Measurements from ENCODE around the gene CTR9. TPM values are rescaled to one million over a fixed set of nuclear protein-coding genes. Genes with fewer than 3 reads are reported as not detected.

Gene CTR9
- total and polyA plus RNA-seq, 2 donors, result 27.4 to 29.6 TPM

DNA sequence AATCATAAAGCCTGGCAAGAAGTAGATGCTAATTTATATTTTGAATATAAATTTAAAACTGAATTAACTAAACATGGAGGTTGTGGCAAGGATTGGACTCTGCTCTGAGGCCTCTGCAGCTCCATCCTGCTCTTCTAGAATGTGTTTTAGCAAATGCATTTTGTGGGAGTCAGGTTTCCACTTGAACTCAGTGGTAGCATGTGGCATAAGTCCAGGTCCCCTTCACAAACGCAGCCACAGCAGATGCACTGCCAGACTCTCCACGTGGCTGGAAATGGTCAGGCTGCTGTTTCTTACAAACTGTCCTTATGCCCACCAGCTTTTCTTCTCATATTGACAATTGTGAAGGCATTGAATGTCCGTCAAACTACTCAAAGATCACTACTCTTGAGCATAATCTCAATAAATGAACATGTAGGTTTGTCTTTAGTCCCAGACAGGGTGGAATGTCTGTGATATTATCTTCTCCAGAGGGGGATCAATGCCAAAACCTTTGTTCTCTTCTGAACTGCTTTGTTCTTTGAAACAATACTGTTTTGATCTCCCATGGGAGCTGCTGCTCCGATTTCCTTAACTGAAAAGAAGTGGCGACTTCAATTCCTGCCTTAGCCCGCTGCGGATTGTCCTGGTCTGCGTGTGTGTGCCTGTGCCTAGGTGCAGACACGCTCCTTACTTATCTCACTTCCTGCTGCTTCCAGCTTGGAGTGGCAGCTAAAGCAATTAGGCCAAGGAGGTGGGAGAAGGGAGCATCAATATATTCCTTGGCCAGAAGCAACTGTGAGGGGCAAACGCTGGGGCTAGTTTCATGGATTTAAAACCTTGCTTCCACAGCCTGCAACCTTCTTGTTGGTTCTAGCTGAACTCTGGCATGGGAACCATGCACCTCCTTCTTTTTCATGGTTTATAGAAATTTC is 33.4 kb downstream of the CTR9 start:
- 92% methylated on average over 10 of the region's 10 CpGs for WGBS
- Histone ChIP-seq H3K27me3 (ENCODE audit: control insufficient read depth in 2 of 2, insufficient read depth in 1 of 2, low read length in 1 of 2) (no peaks in the 10 kb centered on the region), H3K9me3 (ENCODE audit: control insufficient read depth in 2 of 2, insufficient read depth in 1 of 2, low read length in 1 of 2) (no peaks in the 10 kb centered on the region), H3K27ac (ENCODE audit: low read depth in 1 of 2, low read length in 1 of 2) (no peak overlapping the region), H3K4me1 (ENCODE audit: control insufficient read depth in 2 of 2, insufficient read depth in 2 of 2, low read length in 2 of 2) (no peaks in the 10 kb centered on the region), H3K4me3 (ENCODE audit: low read length in 2 of 2) (no peak overlapping the region), H3K36me3 (ENCODE audit: control insufficient read depth in 2 of 2, insufficient read depth in 2 of 2, low read length in 1 of 2) (peaks cover 5 to 7% of the 10 kb centered on the region in 2 donors)
- DNase-seq (ENCODE audit: low read depth in 6 of 9, low spot score in 9 of 9), result no peak

DNA sequence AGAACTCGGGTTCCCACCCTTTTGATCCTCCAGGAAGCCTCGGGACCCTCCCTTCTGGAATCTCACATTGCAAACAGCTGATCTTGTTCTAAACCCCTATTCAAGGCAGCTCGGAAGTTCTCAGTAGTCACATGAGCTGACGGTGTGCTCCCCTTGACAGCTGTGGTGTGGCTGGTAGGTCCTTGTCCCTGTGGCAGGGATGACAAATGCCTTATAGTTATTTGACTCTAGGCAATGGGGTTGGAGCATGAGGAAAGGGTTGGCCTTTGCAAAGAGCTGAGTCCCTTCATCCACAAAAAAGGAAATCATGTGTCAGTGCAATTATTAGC is 34.1 kb downstream of the CTR9 start:
- 92% methylated on average over 4 of the region's 4 CpGs for WGBS
- H3K27me3 ChIP-seq (ENCODE audit: control insufficient read depth in 2 of 2, insufficient read depth in 1 of 2, low read length in 1 of 2), result no peaks in the 10 kb centered on the region
- no peak overlapping the region for H3K4me3 ChIP-seq (ENCODE audit: low read length in 2 of 2)

GRCh38 chr11:10786451-10786850 is 35.4 kb downstream of the CTR9 start:
- no peak overlapping the region for H3K27ac ChIP-seq (ENCODE audit: low read depth in 1 of 2, low read length in 1 of 2)
- H3K36me3 ChIP-seq (ENCODE audit: control insufficient read depth in 2 of 2, insufficient read depth in 2 of 2, low read length in 1 of 2), result no peaks in the 10 kb centered on the region
- no peaks in the 10 kb centered on the region for H3K4me1 ChIP-seq (ENCODE audit: control insufficient read depth in 2 of 2, insufficient read depth in 2 of 2, low read length in 2 of 2)
- H3K27me3 ChIP-seq (ENCODE audit: control insufficient read depth in 2 of 2, insufficient read depth in 1 of 2, low read length in 1 of 2), result no peaks in the 10 kb centered on the region
- no peak for DNase-seq (ENCODE audit: low read depth in 6 of 9, low spot score in 9 of 9)
- 83% methylated on average over 5 of the region's 5 CpGs for WGBS
- no peak overlapping the region for H3K4me3 ChIP-seq (ENCODE audit: low read length in 2 of 2)
- no peaks in the 10 kb centered on the region for H3K9me3 ChIP-seq (ENCODE audit: control insufficient read depth in 2 of 2, insufficient read depth in 1 of 2, low read length in 1 of 2)

More for the DNA sequence above, 34.1 kb downstream of the CTR9 start:
- Histone ChIP-seq H3K4me1 (ENCODE audit: control insufficient read depth in 2 of 2, insufficient read depth in 2 of 2, low read length in 2 of 2) (no peaks in the 10 kb centered on the region), H3K27ac (ENCODE audit: low read depth in 1 of 2, low read length in 1 of 2) (no peak overlapping the region), H3K36me3 (ENCODE audit: control insufficient read depth in 2 of 2, insufficient read depth in 2 of 2, low read length in 1 of 2) (peaks cover 3 to 4% of the 10 kb centered on the region in 2 donors), H3K9me3 (ENCODE audit: control insufficient read depth in 2 of 2, insufficient read depth in 1 of 2, low read length in 1 of 2) (no peaks in the 10 kb centered on the region)
- DNase-seq (ENCODE audit: low read depth in 6 of 9, low spot score in 9 of 9), result no peak

- no peaks in the 10 kb centered on the region for H3K4me1 ChIP-seq (ENCODE audit: control insufficient read depth in 2 of 2, insufficient read depth in 2 of 2, low read length in 2 of 2)
- WGBS, result 17% methylated on average over 24 of the region's 24 CpGs
- peak; percentile 42 to 84 (median 65) for DNase-seq (ENCODE audit: low read depth in 6 of 9, low spot score in 9 of 9)
- H3K27me3 ChIP-seq (ENCODE audit: control insufficient read depth in 2 of 2, insufficient read depth in 1 of 2, low read length in 1 of 2), result peaks cover 0 to 2% of the 10 kb centered on the region in 2 donors
- H3K9me3 ChIP-seq (ENCODE audit: control insufficient read depth in 2 of 2, insufficient read depth in 1 of 2, low read length in 1 of 2), result no peaks in the 10 kb centered on the region
- no peak overlapping the region for H3K4me3 ChIP-seq (ENCODE audit: low read length in 2 of 2)
- peaks cover 5 to 16% of the 10 kb centered on the region in 2 donors for H3K36me3 ChIP-seq (ENCODE audit: control insufficient read depth in 2 of 2, insufficient read depth in 2 of 2, low read length in 1 of 2)
- no peak overlapping the region for H3K27ac ChIP-seq (ENCODE audit: low read depth in 1 of 2, low read length in 1 of 2)
Observed at GRCh38 chr11:10792385-10793068, 41.5 kb downstream of the CTR9 start.

- Histone ChIP-seq H3K27me3 (ENCODE audit: control insufficient read depth in 2 of 2, insufficient read depth in 1 of 2, low read length in 1 of 2) (peaks cover 0 to 2% of the 10 kb centered on the region in 2 donors), H3K4me3 (ENCODE audit: low read length in 2 of 2) (no peak overlapping the region), H3K9me3 (ENCODE audit: control insufficient read depth in 2 of 2, insufficient read depth in 1 of 2, low read length in 1 of 2) (no peaks in the 10 kb centered on the region), H3K4me1 (ENCODE audit: control insufficient read depth in 2 of 2, insufficient read depth in 2 of 2, low read length in 2 of 2) (no peaks in the 10 kb centered on the region), H3K27ac (ENCODE audit: low read depth in 1 of 2, low read length in 1 of 2) (no peak overlapping the region), H3K36me3 (ENCODE audit: control insufficient read depth in 2 of 2, insufficient read depth in 2 of 2, low read length in 1 of 2) (peaks cover 12 to 27% of the 10 kb centered on the region in 2 donors)
- no peak for DNase-seq (ENCODE audit: low read depth in 6 of 9, low spot score in 9 of 9)
- 61% methylated on average over 11 of the region's 11 CpGs for WGBS
Observed at GRCh38 chr11:10793470-10794255, 42.6 kb downstream of the CTR9 start.

DNA sequence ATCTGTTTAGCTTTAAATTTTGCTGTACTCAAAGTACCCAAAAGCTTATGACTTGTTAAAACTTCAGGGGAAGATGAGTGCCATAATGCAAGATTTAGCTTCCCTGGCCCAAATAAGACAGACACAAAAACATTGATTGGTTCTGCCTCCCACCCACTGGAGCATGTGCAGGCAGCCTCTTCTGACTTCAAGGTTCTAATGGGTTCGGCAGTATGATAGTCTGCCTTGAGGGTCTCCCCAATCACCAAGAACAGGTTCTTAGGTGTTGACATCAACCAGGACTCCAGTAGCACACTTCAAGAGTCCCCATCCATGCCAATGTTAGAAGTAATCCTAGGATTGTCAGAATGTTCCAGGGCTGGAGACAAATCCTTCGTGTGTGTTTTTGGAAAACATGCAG is 45.1 kb downstream of the CTR9 start:
- no peak overlapping the region for H3K27ac ChIP-seq (ENCODE audit: low read depth in 1 of 2, low read length in 1 of 2)
- WGBS, result 94% methylated on average over 2 of the region's 2 CpGs
- peaks cover 0 to 2% of the 10 kb centered on the region in 2 donors for H3K27me3 ChIP-seq (ENCODE audit: control insufficient read depth in 2 of 2, insufficient read depth in 1 of 2, low read length in 1 of 2)
- peaks cover 31 to 51% of the 10 kb centered on the region in 2 donors for H3K36me3 ChIP-seq (ENCODE audit: control insufficient read depth in 2 of 2, insufficient read depth in 2 of 2, low read length in 1 of 2)
- no peaks in the 10 kb centered on the region for H3K9me3 ChIP-seq (ENCODE audit: control insufficient read depth in 2 of 2, insufficient read depth in 1 of 2, low read length in 1 of 2)
- no peak overlapping the region for H3K4me3 ChIP-seq (ENCODE audit: low read length in 2 of 2)
- DNase-seq (ENCODE audit: low read depth in 6 of 9, low spot score in 9 of 9), result no peak
- no peaks in the 10 kb centered on the region for H3K4me1 ChIP-seq (ENCODE audit: control insufficient read depth in 2 of 2, insufficient read depth in 2 of 2, low read length in 2 of 2)

DNA sequence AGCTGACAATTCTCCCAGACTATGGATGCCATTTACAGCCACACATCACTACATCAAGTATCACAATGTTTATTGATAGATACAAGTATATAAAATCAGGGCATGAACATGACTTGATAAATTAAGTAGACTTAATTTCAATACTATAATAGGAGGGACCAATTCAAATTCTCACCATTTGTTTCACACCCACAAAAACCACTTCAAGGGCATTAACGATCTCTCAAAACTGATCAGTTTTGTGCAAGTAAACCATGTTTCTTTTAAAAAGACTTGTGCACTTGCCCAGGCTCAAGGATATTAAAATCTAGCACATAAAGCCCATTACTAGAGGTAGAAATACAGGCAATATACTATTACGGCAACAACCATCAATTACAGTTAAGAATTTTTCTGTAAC is 46.0 kb downstream of the CTR9 start:
- WGBS, result 57% methylated on average over 2 of the region's 2 CpGs
- Histone ChIP-seq H3K27me3 (ENCODE audit: control insufficient read depth in 2 of 2, insufficient read depth in 1 of 2, low read length in 1 of 2) (peaks cover 0 to 2% of the 10 kb centered on the region in 2 donors), H3K4me3 (ENCODE audit: low read length in 2 of 2) (no peak overlapping the region), H3K9me3 (ENCODE audit: control insufficient read depth in 2 of 2, insufficient read depth in 1 of 2, low read length in 1 of 2) (no peaks in the 10 kb centered on the region), H3K4me1 (ENCODE audit: control insufficient read depth in 2 of 2, insufficient read depth in 2 of 2, low read length in 2 of 2) (no peaks in the 10 kb centered on the region), H3K27ac (ENCODE audit: low read depth in 1 of 2, low read length in 1 of 2) (no peak overlapping the region), H3K36me3 (ENCODE audit: control insufficient read depth in 2 of 2, insufficient read depth in 2 of 2, low read length in 1 of 2) (peaks cover 39 to 59% of the 10 kb centered on the region in 2 donors)
- no peak for DNase-seq (ENCODE audit: low read depth in 6 of 9, low spot score in 9 of 9)

DNA sequence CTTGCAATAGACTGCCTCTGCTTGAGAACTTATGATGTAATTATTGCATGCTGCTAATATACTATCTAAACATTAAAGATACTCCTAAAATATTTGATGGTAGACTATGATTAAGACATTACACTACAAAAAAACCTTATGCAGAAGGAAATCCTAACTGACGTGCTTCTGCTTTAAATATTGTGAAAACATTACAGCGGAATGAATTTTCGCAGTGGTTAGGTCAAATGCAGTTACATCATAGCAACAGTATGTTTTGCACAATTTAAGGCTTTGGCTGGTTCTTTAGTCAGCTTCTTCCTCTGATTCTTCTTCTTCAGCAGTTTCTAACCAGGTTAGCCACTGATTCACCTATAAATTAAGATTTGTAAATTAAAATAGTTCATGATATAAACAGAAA is 46.5 kb downstream of the CTR9 start:
- no peak for DNase-seq (ENCODE audit: low read depth in 6 of 9, low spot score in 9 of 9)
- Histone ChIP-seq H3K36me3 (ENCODE audit: control insufficient read depth in 2 of 2, insufficient read depth in 2 of 2, low read length in 1 of 2) (peaks cover 44 to 64% of the 10 kb centered on the region in 2 donors), H3K4me3 (ENCODE audit: low read length in 2 of 2) (no peak overlapping the region), H3K4me1 (ENCODE audit: control insufficient read depth in 2 of 2, insufficient read depth in 2 of 2, low read length in 2 of 2) (no peaks in the 10 kb centered on the region), H3K27me3 (ENCODE audit: control insufficient read depth in 2 of 2, insufficient read depth in 1 of 2, low read length in 1 of 2) (peaks cover 0 to 1% of the 10 kb centered on the region in 2 donors), H3K27ac (ENCODE audit: low read depth in 1 of 2, low read length in 1 of 2) (no peak overlapping the region), H3K9me3 (ENCODE audit: control insufficient read depth in 2 of 2, insufficient read depth in 1 of 2, low read length in 1 of 2) (no peaks in the 10 kb centered on the region)
- 97% methylated on average over 3 of the region's 3 CpGs for WGBS

Data from thymus (tissue), 11 donors.